ENCODE measurements around the gene BAIAP3. TPM values are rescaled to one million over a fixed set of nuclear protein-coding genes. Genes with fewer than 3 reads are reported as not detected.

The BAIAP3 gene
- total RNA-seq, 2 experiments from 2014 or later: 3.2 to 6.3 TPM

- no peak for TF ChIP-seq CTCF (conservative IDR thresholded peaks at IDR 0.05; ENCODE audit: low read length)
- TF ChIP-seq EZH2phosphoT487 (IDR thresholded peaks at IDR 0.05; ENCODE audit: borderline replicate concordance, low read depth, low read length): no peak
- no peak for DNase-seq (ENCODE audit: low spot score)
- ChIA-PET POLR2A (no interaction called here), CTCF (ENCODE audit: unreplicated experiment) (no interaction called here)
- H4K20me1 ChIP-seq (ENCODE audit: insufficient read depth, low read length): no peaks in the 10 kb centered on the region
- H3K79me2 ChIP-seq (ENCODE audit: insufficient read depth, low read depth, low read length): no peaks in the 10 kb centered on the region
- no peak overlapping the region for H3K4me2 ChIP-seq (ENCODE audit: low read length)
- H2AFZ ChIP-seq (ENCODE audit: low read length): no peak overlapping the region
- no peaks in the 10 kb centered on the region for H3K9me2 ChIP-seq (ENCODE audit: insufficient read depth, low read length)
- no peaks in the 10 kb centered on the region for H3K9me3 ChIP-seq (ENCODE audit: low read length)
- peaks cover 57% of the 10 kb centered on the region for H3K36me3 ChIP-seq (ENCODE audit: insufficient read depth, low read length)
- no peak overlapping the region for H3K27ac ChIP-seq (ENCODE audit: low read depth, low read length, poor library complexity, severe bottlenecking)
- intact Hi-C loops (cut with micrococcal nuclease; ENCODE audit: unreplicated experiment): no loop called here
- H3K4me1 ChIP-seq (ENCODE audit: insufficient read depth, low read length, poor library complexity, severe bottlenecking): no peaks in the 10 kb centered on the region
- H3K4me3 ChIP-seq (ENCODE audit: low read depth, low read length, poor library complexity, severe bottlenecking): no peak overlapping the region
- no TSS peak for BruUV-seq (replicated peaks)
Measured at GRCh38 chr16:1325261-1325660, 8.2 kb upstream of the BAIAP3 start.

DNA sequence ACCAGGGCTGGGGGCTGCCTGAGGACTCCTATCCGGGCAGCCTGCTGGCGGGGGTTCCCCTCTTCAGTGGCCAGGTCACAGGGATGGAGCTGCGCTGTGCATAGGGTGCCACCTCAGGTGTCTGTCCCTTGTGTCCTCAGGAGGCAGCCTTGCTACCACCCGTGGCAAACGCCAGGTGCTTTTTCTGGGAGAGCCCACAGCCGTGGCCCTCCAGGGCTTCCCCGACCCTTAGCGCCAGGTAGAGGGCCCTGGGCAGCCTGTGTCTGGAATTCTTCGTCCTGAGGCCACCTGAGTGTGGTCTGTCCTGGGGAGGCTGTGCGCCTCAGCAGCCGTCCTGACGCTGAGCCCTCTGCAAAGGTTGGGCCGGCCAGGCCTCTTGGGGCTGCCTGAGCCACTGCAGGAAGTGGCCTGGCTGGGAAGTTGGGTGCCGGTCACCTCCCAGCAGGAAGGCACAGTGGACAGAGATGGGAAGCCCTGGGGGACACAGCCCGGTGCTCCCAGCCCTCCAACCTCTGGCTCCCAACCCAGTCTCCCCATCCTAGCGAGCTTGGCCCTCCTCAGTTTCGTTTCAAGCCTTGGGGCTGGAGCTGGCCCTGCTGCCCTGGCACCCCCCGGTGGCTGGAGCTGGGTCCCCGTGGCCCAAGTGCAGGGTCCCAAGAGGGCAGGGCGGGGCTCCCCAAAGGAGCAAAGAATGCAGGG, 7.6 kb upstream of the BAIAP3 start:
- TF ChIP-seq EZH2phosphoT487 (IDR thresholded peaks at IDR 0.05; ENCODE audit: borderline replicate concordance, low read depth, low read length) (no peak), CTCF (conservative IDR thresholded peaks at IDR 0.05; ENCODE audit: low read length) (no peak)
- no TSS peak for BruUV-seq (replicated peaks)
- intact Hi-C loops (cut with micrococcal nuclease; ENCODE audit: unreplicated experiment): no loop called here

DNA sequence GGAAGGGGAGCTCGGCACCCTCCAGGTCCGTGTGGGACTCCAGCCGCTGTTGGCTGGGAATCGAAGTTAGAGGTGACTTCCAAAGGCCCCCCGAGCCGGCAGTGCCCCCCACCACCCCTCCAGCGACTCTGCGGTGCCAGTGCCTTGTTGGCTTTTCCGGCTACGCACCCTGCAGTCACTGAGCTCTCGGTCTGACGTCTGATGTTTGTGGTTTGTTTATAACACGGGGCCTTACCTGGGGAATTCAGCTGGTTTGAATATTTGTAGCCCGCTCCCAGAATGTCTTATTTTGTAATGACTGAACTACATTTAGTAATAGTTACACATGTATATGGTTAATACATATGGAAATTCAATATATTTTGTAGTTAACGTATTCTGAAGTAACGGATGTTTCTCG, 7.1 kb upstream of the BAIAP3 start:
- CTCF ChIA-PET (ENCODE audit: unreplicated experiment): no interaction called here
- no peak overlapping the region for H2AFZ ChIP-seq (ENCODE audit: low read length)
- H4K20me1 ChIP-seq (ENCODE audit: insufficient read depth, low read length): no peaks in the 10 kb centered on the region
- no peaks in the 10 kb centered on the region for H3K79me2 ChIP-seq (ENCODE audit: insufficient read depth, low read depth, low read length)
- no peaks in the 10 kb centered on the region for H3K9me2 ChIP-seq (ENCODE audit: insufficient read depth, low read length)
- peaks cover 6% of the 10 kb centered on the region for H3K4me1 ChIP-seq (ENCODE audit: insufficient read depth, low read length, poor library complexity, severe bottlenecking)
- H3K9me3 ChIP-seq (ENCODE audit: low read length): no peaks in the 10 kb centered on the region
- no peak overlapping the region for H3K4me3 ChIP-seq (ENCODE audit: low read depth, low read length, poor library complexity, severe bottlenecking)
- H3K27ac ChIP-seq (ENCODE audit: low read depth, low read length, poor library complexity, severe bottlenecking): no peak overlapping the region
- no TSS peak for BruUV-seq (replicated peaks)
- no peak overlapping the region for H3K4me2 ChIP-seq (ENCODE audit: low read length)
- H3K36me3 ChIP-seq (ENCODE audit: insufficient read depth, low read length): peaks cover 45% of the 10 kb centered on the region
- POLR2A ChIA-PET: no interaction called here
- TF ChIP-seq EZH2phosphoT487 (IDR thresholded peaks at IDR 0.05; ENCODE audit: borderline replicate concordance, low read depth, low read length) (no peak), CTCF (conservative IDR thresholded peaks at IDR 0.05; ENCODE audit: low read length) (no peak)
- intact Hi-C loops (cut with micrococcal nuclease; ENCODE audit: unreplicated experiment): no loop called here
- DNase-seq (ENCODE audit: low spot score): no peak

More for the DNA sequence above, 7.6 kb upstream of the BAIAP3 start:
- no peak for DNase-seq (ENCODE audit: low spot score)
- H3K79me2 ChIP-seq (ENCODE audit: insufficient read depth, low read depth, low read length): no peaks in the 10 kb centered on the region
- H3K27ac ChIP-seq (ENCODE audit: low read depth, low read length, poor library complexity, severe bottlenecking): no peak overlapping the region
- ChIA-PET CTCF (ENCODE audit: unreplicated experiment) (no interaction called here), POLR2A (no interaction called here)
- peaks cover under 1% of the 10 kb centered on the region for H3K4me1 ChIP-seq (ENCODE audit: insufficient read depth, low read length, poor library complexity, severe bottlenecking)
- no peak overlapping the region for H3K4me2 ChIP-seq (ENCODE audit: low read length)
- peaks cover 51% of the 10 kb centered on the region for H3K36me3 ChIP-seq (ENCODE audit: insufficient read depth, low read length)
- no peak overlapping the region for H2AFZ ChIP-seq (ENCODE audit: low read length)
- H4K20me1 ChIP-seq (ENCODE audit: insufficient read depth, low read length): no peaks in the 10 kb centered on the region
- no peak overlapping the region for H3K4me3 ChIP-seq (ENCODE audit: low read depth, low read length, poor library complexity, severe bottlenecking)
- H3K9me3 ChIP-seq (ENCODE audit: low read length): no peaks in the 10 kb centered on the region
- H3K9me2 ChIP-seq (ENCODE audit: insufficient read depth, low read length): no peaks in the 10 kb centered on the region

All from OCI-LY7 (cell line).